Activated T-cell treated with anti-CD3 and anti-CD28 coated beads for 4 hours (primary cell): ENCODE results near the gene ASAP3.

Experiments
- DNase-seq: peaks from one replicate; pipeline ENCODE4 v3.0.0-alpha.2; 2020

The ASAP3 gene

GRCh38 chr1:23448846-23449245 is 35.1 kb downstream of the ASAP3 start:
- no peak for DNase-seq

- no peak for DNase-seq
Measured at GRCh38 chr1:23446661-23447310, 37.2 kb downstream of the ASAP3 start.

GRCh38 chr1:23444596-23445390 is 39.2 kb downstream of the ASAP3 start:
- DNase-seq = no peak

- no peak for DNase-seq
Measured at GRCh38 chr1:23444104-23444533, 39.9 kb downstream of the ASAP3 start.

- DNase-seq = no peak
Measured at GRCh38 chr1:23442751-23443150, 41.2 kb downstream of the ASAP3 start.

GRCh38 chr1:23441446-23442148 is 42.4 kb downstream of the ASAP3 start:
- no peak for DNase-seq

- no peak for DNase-seq
Measured at GRCh38 chr1:23438545-23438944, 45.4 kb downstream of the ASAP3 start.

- DNase-seq = no peak
Measured at GRCh38 chr1:23437355-23437664, 46.7 kb downstream of the ASAP3 start.

GRCh38 chr1:23436520-23437354 is 47.2 kb downstream of the ASAP3 start:
- peak; percentile 23 for DNase-seq

GRCh38 chr1:23434260-23434775 is 49.7 kb downstream of the ASAP3 start:
- no peak for DNase-seq

- DNase-seq = no peak
Measured at GRCh38 chr1:23433122-23433521, 50.9 kb downstream of the ASAP3 start.

GRCh38 chr1:23431431-23431830 is 52.5 kb downstream of the ASAP3 start:
- no peak for DNase-seq

- DNase-seq = no peak
Measured at GRCh38 chr1:23430803-23431202, 53.2 kb downstream of the ASAP3 start.

- no peak for DNase-seq
Measured at GRCh38 chr1:23428136-23428905, 55.7 kb downstream of the ASAP3 start.

- DNase-seq = no peak
Measured at GRCh38 chr1:23427550-23427949, 56.4 kb downstream of the ASAP3 start.

- no peak for DNase-seq
Measured at GRCh38 chr1:23426828-23427227, 57.2 kb downstream of the ASAP3 start.

GRCh38 chr1:23425193-23425494 is 58.8 kb downstream of the ASAP3 start:
- no peak for DNase-seq

- peak; percentile 14 for DNase-seq
Measured at GRCh38 chr1:23424293-23425192, 59.4 kb downstream of the ASAP3 start, which contains the start of gene TCEA3. TSS of gene TCEA3 (minus strand) at chr1:23424748. CDS start at chr1:23424633, 115 bp downstream.

- DNase-seq = no peak
Measured at GRCh38 chr1:23423415-23424292, 60.3 kb downstream of the ASAP3 start.

- no peak for DNase-seq
Measured at GRCh38 chr1:23422941-23423340, 61.0 kb downstream of the ASAP3 start.
